Effector memory CD4-positive, alpha-beta T cell (primary cell): ENCODE data around the gene TFEB.

Experiments used
- DNase-seq, 3 donors: peaks; one replicate each; pipeline ENCODE4 v3.0.0-alpha.2; 2020
- H3K27ac ChIP-seq: 2 replicates; pipeline ENCODE4 v1.7.0; 2013; ENCODE audit warnings: mild to moderate bottlenecking, low read length, moderate library complexity; ENCODE audit not compliant: insufficient read depth, poor library complexity, severe bottlenecking
- H3K27me3 ChIP-seq: replicated peaks from 2 replicates; pipeline ENCODE4 v1.7.0; 2013; ENCODE audit warnings: mild to moderate bottlenecking, low read length; ENCODE audit not compliant: insufficient read depth, control insufficient read depth, poor library complexity, severe bottlenecking
- H3K36me3 ChIP-seq: 2 replicates; pipeline ENCODE4 v1.7.0; 2013; ENCODE audit warnings: mild to moderate bottlenecking, low read length, moderate library complexity; ENCODE audit not compliant: control insufficient read depth, insufficient read depth
- H3K4me1 ChIP-seq: 2 replicates; pipeline ENCODE4 v1.7.0; 2013; ENCODE audit warnings: low read length, mild to moderate bottlenecking; ENCODE audit not compliant: control insufficient read depth, insufficient read depth, poor library complexity, severe bottlenecking
- H3K4me3 ChIP-seq: 2 replicates; pipeline ENCODE4 v1.7.0; 2013; ENCODE audit warnings: low read length, low read depth, mild to moderate bottlenecking; ENCODE audit not compliant: insufficient read depth, poor library complexity, severe bottlenecking
- H3K9me3 ChIP-seq: 2 replicates; pipeline ENCODE4 v1.7.0; 2013; ENCODE audit warnings: mild to moderate bottlenecking, low read length, moderate library complexity; ENCODE audit not compliant: control insufficient read depth

TFEB gene

DNA sequence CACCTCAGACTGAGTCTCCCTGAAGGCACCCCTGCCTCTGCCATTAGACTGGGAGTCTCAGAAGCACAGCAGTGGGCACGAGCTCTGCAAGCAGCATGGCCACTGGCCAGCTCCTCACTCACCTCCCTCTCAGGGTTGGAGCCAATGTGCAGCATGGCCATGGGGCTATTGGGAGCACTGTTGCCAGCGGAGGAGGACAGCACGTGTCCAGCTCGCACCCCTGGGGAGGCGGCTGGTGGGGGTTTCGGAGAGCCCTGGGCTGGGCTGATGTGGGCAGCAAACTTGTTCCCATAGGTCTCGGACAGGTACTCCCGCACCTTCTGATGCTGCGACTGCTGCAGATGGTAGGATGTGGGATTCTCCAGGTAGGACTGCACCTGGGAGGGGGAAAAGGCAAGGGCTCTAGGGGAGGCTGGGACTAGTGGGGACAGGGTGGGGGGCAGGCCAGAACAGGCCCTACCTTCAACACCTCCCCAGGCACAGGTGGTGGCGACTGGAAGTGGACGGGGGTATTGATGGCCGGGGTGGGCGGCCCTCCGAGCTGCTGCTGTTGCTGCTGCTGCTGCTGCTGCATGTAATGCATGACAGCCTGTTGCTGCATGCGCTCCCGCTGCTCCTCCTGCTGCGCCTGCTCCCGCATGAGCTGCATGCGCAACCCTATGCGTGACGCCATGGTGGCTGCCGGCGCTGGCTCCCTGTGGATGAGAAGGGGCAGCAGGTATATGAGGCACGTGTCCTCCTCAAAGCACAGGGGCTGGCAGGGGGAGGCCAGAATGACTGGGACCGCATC is 44.7 kb downstream of the TFEB start:
- Histone ChIP-seq H3K9me3 (no peaks in the 10 kb centered on the region), H3K27me3 (no peaks in the 10 kb centered on the region), H3K36me3 (peaks cover 24% of the 10 kb centered on the region), H3K27ac (no peak overlapping the region), H3K4me1 (no peaks in the 10 kb centered on the region), H3K4me3 (no peak overlapping the region)
- no peak for DNase-seq

DNA sequence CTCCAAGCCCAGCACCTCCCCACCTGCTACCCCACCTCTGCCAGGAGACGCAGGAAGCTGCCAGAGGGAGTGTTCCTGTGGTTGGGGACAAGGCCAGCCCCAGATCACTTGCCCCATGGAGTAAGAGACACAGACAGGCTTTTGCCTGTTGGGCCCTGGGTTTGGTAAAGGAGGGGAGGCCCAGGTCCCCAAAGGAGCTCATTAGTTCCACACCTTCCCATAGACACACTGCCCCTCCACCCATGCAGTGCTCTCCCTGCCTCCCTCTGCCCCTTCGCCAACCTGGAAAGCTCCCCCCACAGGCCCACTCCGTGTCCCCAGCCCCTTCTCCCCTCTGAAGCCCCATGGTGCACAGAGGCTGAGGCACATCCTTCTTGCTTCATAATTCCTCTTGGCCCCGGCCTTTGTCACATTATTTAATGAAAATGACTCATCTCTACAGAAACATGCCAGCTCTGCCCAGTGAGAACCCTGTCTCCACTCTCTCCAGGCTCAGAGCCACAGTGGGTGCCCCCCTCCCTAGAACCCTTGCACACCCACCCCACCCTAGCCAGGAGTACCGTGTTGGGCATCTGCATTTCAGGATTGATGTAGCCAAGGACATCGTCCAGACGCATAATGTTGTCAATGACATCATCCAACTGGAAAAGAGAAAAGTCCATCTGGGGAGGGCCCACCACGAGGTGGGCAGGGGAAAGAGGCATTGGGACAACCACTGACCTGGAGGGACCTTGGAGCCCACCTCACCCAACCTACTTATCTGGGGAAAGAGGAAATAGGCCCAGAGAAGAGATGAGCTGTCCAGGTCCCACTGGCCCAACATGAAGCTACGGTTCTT is 46.0 kb downstream of the TFEB start:
- H3K4me1 ChIP-seq: no peaks in the 10 kb centered on the region
- H3K9me3 ChIP-seq: no peaks in the 10 kb centered on the region
- no peaks in the 10 kb centered on the region for H3K27me3 ChIP-seq
- H3K27ac ChIP-seq: no peak overlapping the region
- H3K4me3 ChIP-seq: no peak overlapping the region
- peaks cover 30% of the 10 kb centered on the region for H3K36me3 ChIP-seq
- no peak for DNase-seq

DNA sequence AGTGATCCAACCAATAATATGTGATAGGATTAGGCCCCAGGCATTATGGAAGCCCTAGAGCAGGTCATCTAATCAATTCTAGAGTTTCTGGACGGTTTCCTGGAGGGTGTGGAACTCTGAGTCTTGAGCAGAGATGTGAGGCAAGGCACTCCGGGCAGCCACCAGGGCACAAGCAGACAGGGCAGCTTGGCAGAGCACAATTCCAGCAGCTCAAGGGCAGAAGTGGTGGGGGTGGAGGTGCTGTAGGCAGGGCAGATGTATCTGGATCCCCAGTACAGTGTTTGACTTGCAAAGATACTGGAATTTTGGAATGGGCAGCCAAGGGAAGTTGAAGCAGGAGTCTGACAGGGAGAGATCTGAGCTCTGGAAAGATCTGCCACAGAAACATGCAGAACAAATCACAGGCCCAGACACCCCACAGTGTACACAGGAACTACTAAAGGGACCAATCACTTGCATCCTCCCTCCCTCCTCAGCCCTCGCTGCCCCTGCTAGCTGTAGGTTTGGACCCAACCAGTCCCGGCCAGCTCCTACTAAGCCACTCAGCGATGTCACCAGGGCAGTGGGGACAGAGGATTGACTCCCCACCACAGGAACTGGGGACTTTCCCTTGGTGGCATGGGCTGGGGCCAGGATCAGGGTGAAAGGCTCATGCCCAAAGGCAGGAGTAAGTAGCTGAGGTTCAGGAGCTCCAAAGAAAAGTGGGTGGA is 47.0 kb downstream of the TFEB start:
- no peaks in the 10 kb centered on the region for H3K9me3 ChIP-seq
- peaks cover 7% of the 10 kb centered on the region for H3K4me1 ChIP-seq
- no peak overlapping the region for H3K27ac ChIP-seq
- peaks cover 30% of the 10 kb centered on the region for H3K36me3 ChIP-seq
- DNase-seq: no peak
- no peaks in the 10 kb centered on the region for H3K27me3 ChIP-seq
- no peak overlapping the region for H3K4me3 ChIP-seq

DNA sequence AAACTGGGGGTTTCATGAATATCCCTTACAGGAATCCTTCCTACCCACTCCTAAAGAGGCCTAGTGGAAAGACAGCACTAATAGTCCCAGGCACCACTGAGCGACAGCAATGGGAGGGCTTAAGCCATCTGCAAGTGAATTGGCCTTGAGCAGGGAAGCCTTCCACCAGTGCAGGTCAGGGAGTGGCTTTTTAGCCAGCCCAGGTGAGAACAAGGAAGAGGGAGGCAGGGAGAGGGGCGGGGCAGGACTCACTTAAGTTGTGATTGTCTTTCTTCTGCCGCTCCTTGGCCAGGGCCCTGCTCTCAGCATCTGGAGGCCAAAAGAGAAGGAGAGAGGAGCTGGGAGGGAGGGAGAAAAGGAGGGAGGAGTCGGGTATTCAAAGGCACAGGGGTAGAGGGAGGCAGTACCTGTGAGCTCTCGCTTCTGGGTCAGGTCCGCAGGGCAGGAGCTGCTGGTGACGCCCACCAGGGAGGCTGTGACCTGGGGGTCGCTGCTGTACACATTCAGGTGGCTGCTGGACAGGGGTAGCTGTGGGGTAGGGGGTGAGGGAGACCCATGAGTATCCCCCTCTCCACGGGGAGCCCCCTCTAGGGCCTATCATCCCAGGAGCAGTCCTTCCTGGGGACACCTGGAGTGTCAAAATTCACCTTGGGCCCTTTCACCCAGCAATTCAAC is 47.8 kb downstream of the TFEB start:
- no peaks in the 10 kb centered on the region for H3K27me3 ChIP-seq
- no peak for DNase-seq

DNA sequence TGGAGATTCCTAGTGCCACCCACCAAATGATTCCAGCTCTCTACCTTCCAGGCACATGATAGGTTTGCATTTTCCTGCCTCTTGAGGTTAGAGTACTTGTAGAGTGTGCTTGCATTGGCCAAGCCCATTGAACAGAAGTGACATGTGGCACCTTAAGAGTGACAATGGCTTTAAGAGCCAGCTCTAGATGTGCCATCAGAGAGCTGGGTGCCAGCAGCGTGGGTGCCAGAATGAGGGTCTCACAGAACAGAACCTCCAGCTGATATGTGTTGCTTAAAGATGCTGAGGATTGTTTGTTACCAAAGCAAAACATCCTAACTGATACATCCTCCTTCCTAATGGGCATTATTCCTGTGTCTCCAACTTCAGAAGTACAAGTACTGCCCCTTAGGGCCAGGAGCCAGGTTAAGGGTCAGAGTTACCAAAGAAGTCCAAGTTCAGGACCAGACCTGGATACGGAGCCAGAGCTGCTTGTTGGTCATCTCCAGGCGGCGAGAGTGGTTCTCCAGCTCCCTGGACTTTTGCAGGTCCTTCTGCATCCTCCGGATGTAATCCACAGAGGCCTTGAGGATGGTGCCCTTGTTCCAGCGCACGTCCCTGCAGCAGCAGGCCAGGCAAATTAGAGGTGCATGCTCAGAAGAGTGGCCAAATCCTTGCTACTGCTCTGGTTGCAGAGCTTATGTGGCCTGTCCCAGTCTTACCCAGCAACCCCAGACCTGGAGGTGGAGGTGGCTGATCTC is 49.6 kb downstream of the TFEB start:
- Histone ChIP-seq H3K4me3 (no peak overlapping the region), H3K27ac (no peak overlapping the region), H3K36me3 (peaks cover 30% of the 10 kb centered on the region), H3K9me3 (no peaks in the 10 kb centered on the region), H3K4me1 (peaks cover 14% of the 10 kb centered on the region), H3K27me3 (no peaks in the 10 kb centered on the region)
- no peak for DNase-seq

More for the DNA sequence above, 47.8 kb downstream of the TFEB start:
- H3K36me3 ChIP-seq: peaks cover 30% of the 10 kb centered on the region
- H3K4me3 ChIP-seq: no peak overlapping the region
- H3K27ac ChIP-seq: no peak overlapping the region
- H3K9me3 ChIP-seq: no peaks in the 10 kb centered on the region
- peaks cover 12% of the 10 kb centered on the region for H3K4me1 ChIP-seq

DNA sequence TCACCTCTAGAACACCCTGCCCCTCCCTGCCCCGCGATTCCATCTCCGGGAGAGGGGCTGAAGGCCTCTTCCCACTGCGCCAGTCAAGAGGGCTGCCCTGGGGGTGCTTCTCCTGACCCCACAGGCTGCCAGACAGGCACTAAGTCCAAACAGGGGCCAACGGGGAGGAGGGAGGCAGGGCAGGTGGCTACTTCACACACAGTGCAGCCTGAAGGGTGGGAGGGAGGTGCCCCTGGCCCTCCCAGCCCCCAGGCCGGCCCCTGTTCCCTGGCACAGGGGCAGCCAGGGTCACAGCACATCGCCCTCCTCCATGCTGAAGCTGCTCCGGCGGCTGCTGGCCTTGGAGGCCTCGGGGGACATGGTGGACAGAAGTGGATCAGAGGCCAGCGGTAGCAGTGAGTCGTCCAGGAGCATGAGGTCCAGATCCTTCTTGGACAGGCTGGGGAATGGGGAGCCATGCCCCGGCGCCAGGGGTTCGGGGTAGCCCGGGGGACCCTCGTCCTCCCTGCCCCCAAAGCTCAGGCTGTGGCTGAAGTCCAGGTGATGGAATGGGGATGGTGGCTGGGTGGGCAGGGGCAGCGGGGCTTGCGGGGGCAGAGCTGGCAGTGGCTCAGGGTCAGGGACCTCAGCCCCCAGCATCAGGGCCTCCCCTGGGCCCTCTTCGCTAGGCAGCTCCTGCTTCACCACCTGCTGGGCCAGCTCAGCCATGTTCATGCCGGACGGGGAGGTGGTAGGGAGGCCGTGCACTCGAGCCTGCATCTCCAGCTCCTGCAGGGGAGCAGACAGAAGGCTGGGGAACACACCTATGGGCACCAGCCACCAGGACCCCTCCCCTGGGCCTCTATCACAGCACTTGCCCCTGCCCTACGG is 50.9 kb downstream of the TFEB start:
- Histone ChIP-seq H3K36me3 (peaks cover 23% of the 10 kb centered on the region), H3K4me3 (no peak overlapping the region)

DNA sequence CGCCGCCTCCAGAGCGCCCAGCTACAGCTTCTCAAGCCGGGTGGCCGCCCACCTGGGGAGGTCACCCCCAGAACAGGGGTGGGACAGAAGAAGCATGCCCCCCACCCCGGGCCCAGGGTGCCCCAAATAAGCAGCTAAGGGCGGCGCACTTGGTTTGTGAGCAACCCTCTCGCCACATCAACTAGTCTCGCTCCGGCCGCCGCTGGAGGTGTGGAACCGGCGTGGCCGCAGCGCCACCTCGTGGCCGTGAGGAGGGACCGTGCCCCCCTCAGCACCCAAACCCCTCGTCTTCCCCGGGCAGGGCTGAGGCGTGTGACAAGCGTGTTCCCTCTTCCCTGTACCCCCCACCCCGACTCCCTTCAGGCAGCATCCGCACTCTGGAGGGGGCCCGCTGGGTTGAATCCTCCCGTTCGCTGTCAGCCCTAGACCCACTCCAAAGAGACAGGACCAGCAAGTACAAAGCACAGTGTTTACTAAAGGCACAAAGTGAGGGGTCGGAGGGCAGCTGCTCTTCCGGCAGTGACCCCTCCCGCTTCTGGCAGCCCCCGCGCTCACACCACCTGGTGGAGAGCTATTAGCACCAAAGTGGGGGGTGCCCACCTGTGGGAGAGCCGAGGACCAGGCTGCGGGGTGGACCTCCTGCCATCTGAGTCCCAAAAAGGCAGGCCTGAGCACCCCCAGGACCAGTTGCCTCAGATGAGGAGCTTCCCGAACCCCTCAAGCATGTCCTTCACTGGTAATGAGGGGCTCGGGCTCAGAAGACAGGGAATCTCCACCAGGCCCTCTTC is 51.7 kb downstream of the TFEB start:
- Histone ChIP-seq H3K4me3 (peak overlapping the region; percentile 50), H3K36me3 (peaks cover 19% of the 10 kb centered on the region), H3K4me1 (peaks cover 14% of the 10 kb centered on the region), H3K27me3 (no peaks in the 10 kb centered on the region), H3K9me3 (no peaks in the 10 kb centered on the region), H3K27ac (peak overlapping the region; percentile 11)
- DNase-seq: peak; percentile 33 to 55 (median 48)

More for the DNA sequence above, 50.9 kb downstream of the TFEB start:
- no peak overlapping the region for H3K27ac ChIP-seq
- H3K4me1 ChIP-seq: peaks cover 14% of the 10 kb centered on the region
- H3K27me3 ChIP-seq: no peaks in the 10 kb centered on the region
- no peaks in the 10 kb centered on the region for H3K9me3 ChIP-seq
- no peak for DNase-seq

DNA sequence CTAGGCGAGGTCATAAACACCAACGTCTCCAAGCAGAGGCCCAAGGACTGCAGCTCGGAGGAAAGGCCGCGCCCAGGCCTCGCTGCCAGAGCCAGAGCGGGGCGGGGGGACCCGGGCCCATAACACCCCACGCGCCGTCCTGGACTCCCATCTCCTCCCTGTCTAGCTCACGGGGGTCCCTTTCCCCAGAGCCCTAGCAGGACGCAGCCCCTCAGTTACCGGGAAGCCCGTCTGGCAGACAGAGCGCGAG is 52.2 kb downstream of the TFEB start:
- H3K9me3 ChIP-seq: no peaks in the 10 kb centered on the region
- H3K4me3 ChIP-seq: peak overlapping the region; percentile 50
- no peaks in the 10 kb centered on the region for H3K27me3 ChIP-seq
- H3K36me3 ChIP-seq: peaks cover 16% of the 10 kb centered on the region
- H3K4me1 ChIP-seq: peaks cover 14% of the 10 kb centered on the region
- DNase-seq: peak in 1 of 3 donors; percentile 5
- H3K27ac ChIP-seq: peak overlapping the region; percentile 11
